Esophagus squamous epithelium (tissue), 5 donors: ENCODE measurements around the gene SSBP1. TPM values are rescaled to one million over a fixed set of nuclear protein-coding genes. Genes with fewer than 3 reads are reported as not detected.

ENCODE experiments used
- DNase-seq: peaks from one replicate; lab custom pipeline; 2025; lab: John Stamatoyannopoulos, UW
- H3K27ac ChIP-seq, 4 donors: fragments of 200-600 bp; sonication (generic); one replicate each; pipeline ENCODE4 v1.5.1; 2016 to 2019; ENCODE audit warnings: mild to moderate bottlenecking in 1 of 4
- H3K27me3 ChIP-seq, 4 donors: fragments of 200-600 bp; sonication (generic); 1 replicate in 3 of 4; 2 replicates in 1 of 4; pipeline versions ENCODE4 v1.5.1 to v1.6.0; 2017 to 2021; ENCODE audit warnings: antibody characterized with exemption in 1 of 4
- H3K36me3 ChIP-seq, 3 donors: fragments of 200-600 bp; sonication (generic); one replicate each; pipeline ENCODE4 v1.5.1; 2016 to 2019
- H3K4me1 ChIP-seq, 3 donors: fragments of 200-600 bp; sonication (generic); one replicate each; pipeline ENCODE4 v1.5.1; 2017 to 2019
- H3K4me3 ChIP-seq, 4 donors: fragments of 200-600 bp; sonication (generic); 1 replicate in 3 of 4; 2 replicates in 1 of 4; pipeline ENCODE4 v1.5.1; 2016 to 2019; ENCODE audit warnings: mild to moderate bottlenecking in 2 of 4, moderate library complexity in 1 of 4
- H3K9me3 ChIP-seq, 3 donors: fragments of 200-600 bp; sonication (generic); one replicate each; pipeline ENCODE4 v1.5.1; 2016 to 2019
- CTCF ChIP-seq, 6 experiments: fragments of 450-650 bp in 4 of 6; fragments of 200-600 bp in 2 of 6; sonication (generic) in 2 of 6; IDR thresholded peaks; one replicate each; pipeline ENCODE4 v1.5.1; 2016 to 2019; ENCODE audit warnings: antibody characterized with exemption in 6 of 6, mild to moderate bottlenecking in 4 of 6, moderate library complexity in 4 of 6
- POLR2A ChIP-seq, 4 donors: fragments of 450-650 bp; IDR thresholded peaks; one replicate each; pipeline ENCODE4 v1.6.1; 2017; ENCODE audit warnings: antibody characterized with exemption in 4 of 4, mild to moderate bottlenecking in 4 of 4, moderate library complexity in 3 of 4
- WGBS, 2 donors: methylation state at CpG; one replicate each; pipeline ENCODE4 v1.1.5; 2018; 5-methylcytosine and 5-hydroxymethylcytosine counted together
- intact Hi-C: fragments of 100-400 bp; cut with DNase I; formaldehyde crosslinking; loops from one replicate; pipeline ENCODE4 v1.15.0; 2022
- total RNA-seq, 4 donors: library from RNA; depleted of rRNA; stranded (reverse); fragments of >200 nt; gene quantifications; one replicate each; pipeline ENCODE4 v1.1.0, GENCODE V29; 2016
- donor health status: DM: yes; HTN: yes; CAD: no.

SSBP1 gene
- total RNA-seq, 4 donors from 2014 or later = 120 to 187 (median 146) TPM

- no peak for DNase-seq
- H3K36me3 ChIP-seq = no peaks in the 10 kb centered on the region
- intact Hi-C loops = no loop called here
- 44% methylated on average over 3 of the region's 3 CpGs for WGBS, 2 donors
- H3K27ac ChIP-seq = no peak overlapping the region
- no peaks in the 10 kb centered on the region for H3K9me3 ChIP-seq
- H3K4me1 ChIP-seq = peaks cover 0 to 67% (median 21%) of the 10 kb centered on the region in 3 donors
- H3K27me3 ChIP-seq = no peaks in the 10 kb centered on the region
- H3K4me3 ChIP-seq = no peak overlapping the region
- TF ChIP-seq POLR2A (IDR thresholded peaks at IDR 0.05) (no peak), CTCF (IDR thresholded peaks at IDR 0.05) (no peak)
These were observed 34.0 kb upstream of the SSBP1 start for GRCh38 chr7:141704112-141704511.

- H3K27ac ChIP-seq = no peak overlapping the region
- DNase-seq = no peak
- 65 to 73% methylated on average over 5 of the region's 5 CpGs for WGBS, 2 donors
- H3K27me3 ChIP-seq = no peaks in the 10 kb centered on the region
- intact Hi-C loops = no loop called here
- no peaks in the 10 kb centered on the region for H3K9me3 ChIP-seq
- TF ChIP-seq CTCF (IDR thresholded peaks at IDR 0.05) (no peak), POLR2A (IDR thresholded peaks at IDR 0.05) (no peak)
- no peak overlapping the region for H3K4me3 ChIP-seq
- H3K36me3 ChIP-seq = no peaks in the 10 kb centered on the region
- peaks cover 0 to 60% (median 21%) of the 10 kb centered on the region in 3 donors for H3K4me1 ChIP-seq
These were observed 33.4 kb upstream of the SSBP1 start for GRCh38 chr7:141704741-141705140.

GRCh38 chr7:141706239-141707064, 31.7 kb upstream of the SSBP1 start:
- WGBS, 2 donors = 42 to 70% methylated on average over 1 of the region's 1 CpG
- no peak for TF ChIP-seq POLR2A (IDR thresholded peaks at IDR 0.05)
- TF ChIP-seq CTCF (IDR thresholded peaks at IDR 0.05) = no peak
- DNase-seq = no peak

GRCh38 chr7:141708351-141708750, 29.8 kb upstream of the SSBP1 start, which contains the start of gene WEE2:
Gene WEE2 (plus strand): TSS chr7:141708353. CDS start chr7:141708759, 406 bp downstream.
- Histone ChIP-seq H3K27ac (no peak within 1 kb of the TSS), H3K27me3 (no peaks in the 10 kb centered on the region), H3K4me1 (peaks cover 0 to 34% (median 10%) of the 10 kb centered on the region in 3 donors), H3K9me3 (no peaks in the 10 kb centered on the region), H3K4me3 (no peak within 1 kb of the TSS), H3K36me3 (no peaks in the 10 kb centered on the region)
- intact Hi-C loops = no loop called here
- TF ChIP-seq POLR2A (IDR thresholded peaks at IDR 0.05) (no peak), CTCF (IDR thresholded peaks at IDR 0.05) (no peak)
- 87 to 90% methylated on average over 6 of the region's 6 CpGs for WGBS, 2 donors
- no peak for DNase-seq

More at GRCh38 chr7:141706239-141707064, 31.7 kb upstream of the SSBP1 start:
- Histone ChIP-seq H3K9me3 (no peaks in the 10 kb centered on the region), H3K36me3 (no peaks in the 10 kb centered on the region), H3K27me3 (no peaks in the 10 kb centered on the region), H3K27ac (peak overlapping the region in 1 of 4 donors; percentile 21), H3K4me1 (peaks cover 0 to 46% (median 16%) of the 10 kb centered on the region in 3 donors), H3K4me3 (no peak overlapping the region)
- intact Hi-C loops = no loop called here

- Histone ChIP-seq H3K4me3 (no peak overlapping the region), H3K27me3 (no peaks in the 10 kb centered on the region), H3K9me3 (no peaks in the 10 kb centered on the region), H3K4me1 (peaks cover 0 to 28% (median 7%) of the 10 kb centered on the region in 3 donors), H3K36me3 (no peaks in the 10 kb centered on the region), H3K27ac (no peak overlapping the region)
- DNase-seq = no peak
- TF ChIP-seq CTCF (IDR thresholded peaks at IDR 0.05) = no peak
- TF ChIP-seq POLR2A (IDR thresholded peaks at IDR 0.05) = no peak
- intact Hi-C loops = no loop called here
- WGBS, 2 donors = 84 to 86% methylated on average over 2 of the region's 2 CpGs
These were observed 28.8 kb upstream of the SSBP1 start for GRCh38 chr7:141709318-141709717.
